ENCODE measurements around the gene CASP1. TPM values are rescaled to one million over a fixed set of nuclear protein-coding genes. Genes with fewer than 3 reads are reported as not detected.

CASP1 gene
- total RNA-seq, 1 experiment from 2014 or later = 4.7 TPM

DNA sequence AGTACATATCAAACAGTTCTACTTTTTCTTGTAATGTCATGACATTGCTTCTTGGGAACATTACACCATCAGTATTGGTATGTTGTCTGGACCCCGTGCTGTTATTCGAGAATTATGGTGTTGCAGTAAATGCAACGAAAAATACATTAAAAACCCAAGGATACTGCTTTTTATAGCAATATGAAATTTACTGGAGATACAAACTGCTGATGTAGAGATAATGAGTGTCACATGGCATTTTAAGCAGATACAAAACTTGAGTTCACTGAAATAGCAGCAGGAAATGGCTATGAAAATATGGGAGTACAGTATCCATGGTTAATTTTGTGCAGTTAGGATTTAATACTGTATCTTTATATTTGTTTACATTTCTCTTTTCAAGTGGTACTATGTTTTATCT, 17.5 kb upstream of the CASP1 start:
- no peaks in the 10 kb centered on the region for H3K79me2 ChIP-seq (ENCODE audit: low read depth)
- no peaks in the 10 kb centered on the region for H3K36me3 ChIP-seq (ENCODE audit: low read depth)
- no peak overlapping the region for H3K27ac ChIP-seq
- H3K4me3 ChIP-seq = no peak overlapping the region
- no TSS peak for BruUV-seq (replicated peaks)
- H3K9me2 ChIP-seq (ENCODE audit: insufficient read depth) = no peaks in the 10 kb centered on the region
- H3K4me2 ChIP-seq = no peak overlapping the region
- peaks cover 1% of the 10 kb centered on the region for H3F3A ChIP-seq (ENCODE audit: insufficient read depth, low read depth)
- H3K9me3 ChIP-seq (ENCODE audit: insufficient read depth, low read depth) = peaks cover 8% of the 10 kb centered on the region; the same call in 1 of the 2 replicates
- peaks cover 8% of the 10 kb centered on the region for H3K4me1 ChIP-seq (replicated peaks; ENCODE audit: insufficient read depth)
- no peak for DNase-seq
- no peak for TF ChIP-seq EZH2 (IDR thresholded peaks at IDR 0.05; ENCODE audit: low read depth)
- TF ChIP-seq, protein P1, sequence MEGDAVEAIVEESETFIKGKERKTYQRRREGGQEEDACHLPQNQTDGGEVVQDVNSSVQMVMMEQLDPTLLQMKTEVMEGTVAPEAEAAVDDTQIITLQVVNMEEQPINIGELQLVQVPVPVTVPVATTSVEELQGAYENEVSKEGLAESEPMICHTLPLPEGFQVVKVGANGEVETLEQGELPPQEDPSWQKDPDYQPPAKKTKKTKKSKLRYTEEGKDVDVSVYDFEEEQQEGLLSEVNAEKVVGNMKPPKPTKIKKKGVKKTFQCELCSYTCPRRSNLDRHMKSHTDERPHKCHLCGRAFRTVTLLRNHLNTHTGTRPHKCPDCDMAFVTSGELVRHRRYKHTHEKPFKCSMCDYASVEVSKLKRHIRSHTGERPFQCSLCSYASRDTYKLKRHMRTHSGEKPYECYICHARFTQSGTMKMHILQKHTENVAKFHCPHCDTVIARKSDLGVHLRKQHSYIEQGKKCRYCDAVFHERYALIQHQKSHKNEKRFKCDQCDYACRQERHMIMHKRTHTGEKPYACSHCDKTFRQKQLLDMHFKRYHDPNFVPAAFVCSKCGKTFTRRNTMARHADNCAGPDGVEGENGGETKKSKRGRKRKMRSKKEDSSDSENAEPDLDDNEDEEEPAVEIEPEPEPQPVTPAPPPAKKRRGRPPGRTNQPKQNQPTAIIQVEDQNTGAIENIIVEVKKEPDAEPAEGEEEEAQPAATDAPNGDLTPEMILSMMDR (conservative IDR thresholded peaks at IDR 0.05) = no peak
- H3K27me3 ChIP-seq (ENCODE audit: insufficient read depth, low read depth) = no peaks in the 10 kb centered on the region
- intact Hi-C loops (cut with micrococcal nuclease; ENCODE audit: unreplicated experiment) = no loop called here
- ChIA-PET CTCF (no interaction called here), POLR2A (ENCODE audit: unreplicated experiment) (no interaction called here)
- no peaks in the 10 kb centered on the region for H4K20me1 ChIP-seq (ENCODE audit: insufficient read depth)
- H2AFZ ChIP-seq = no peak overlapping the region

DNA sequence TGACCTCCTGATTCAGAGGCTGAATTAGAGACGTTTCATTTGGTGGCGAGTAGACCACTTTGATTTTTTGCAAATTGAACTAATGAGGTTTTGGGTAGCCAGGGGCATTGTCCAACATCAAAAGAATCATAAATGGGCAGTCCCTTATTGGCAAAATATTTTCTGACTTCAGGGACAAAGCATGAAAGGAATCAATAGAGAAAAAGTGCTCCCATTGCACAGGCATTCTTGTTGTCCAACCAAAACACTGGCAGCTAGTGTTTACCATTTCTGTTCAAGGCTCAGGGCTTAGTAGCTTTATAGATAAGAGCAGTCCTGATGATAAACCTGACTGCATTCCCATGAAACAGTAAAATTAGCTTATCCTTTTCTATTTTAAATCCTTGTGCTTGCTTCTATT, 16.6 kb upstream of the CASP1 start:
- H3K9me2 ChIP-seq (ENCODE audit: insufficient read depth) = no peaks in the 10 kb centered on the region
- no peak overlapping the region; the same call in 1 of the 2 replicates for H2AFZ ChIP-seq
- H3K27ac ChIP-seq = no peak overlapping the region
- no peaks in the 10 kb centered on the region for H4K20me1 ChIP-seq (ENCODE audit: insufficient read depth)
- intact Hi-C loops (cut with micrococcal nuclease; ENCODE audit: unreplicated experiment) = no loop called here
- DNase-seq = no peak
- no peaks in the 10 kb centered on the region for H3K79me2 ChIP-seq (ENCODE audit: low read depth)
- peaks cover 10% of the 10 kb centered on the region for H3F3A ChIP-seq (ENCODE audit: insufficient read depth, low read depth)
- ChIA-PET CTCF (no interaction called here), POLR2A (ENCODE audit: unreplicated experiment) (no interaction called here)
- peaks cover 17% of the 10 kb centered on the region for H3K4me1 ChIP-seq (replicated peaks; ENCODE audit: insufficient read depth)
- BruUV-seq (replicated peaks) = no TSS peak
- H3K4me3 ChIP-seq = no peak overlapping the region
- H3K9me3 ChIP-seq (ENCODE audit: insufficient read depth, low read depth) = peaks cover 8% of the 10 kb centered on the region; the same call in 1 of the 2 replicates
- no peak overlapping the region for H3K4me2 ChIP-seq
- H3K27me3 ChIP-seq (ENCODE audit: insufficient read depth, low read depth) = no peaks in the 10 kb centered on the region
- H3K36me3 ChIP-seq (ENCODE audit: low read depth) = no peaks in the 10 kb centered on the region
- no peak for TF ChIP-seq EZH2 (IDR thresholded peaks at IDR 0.05; ENCODE audit: low read depth)
- TF ChIP-seq, protein P1 (conservative IDR thresholded peaks at IDR 0.05) = no peak

DNA sequence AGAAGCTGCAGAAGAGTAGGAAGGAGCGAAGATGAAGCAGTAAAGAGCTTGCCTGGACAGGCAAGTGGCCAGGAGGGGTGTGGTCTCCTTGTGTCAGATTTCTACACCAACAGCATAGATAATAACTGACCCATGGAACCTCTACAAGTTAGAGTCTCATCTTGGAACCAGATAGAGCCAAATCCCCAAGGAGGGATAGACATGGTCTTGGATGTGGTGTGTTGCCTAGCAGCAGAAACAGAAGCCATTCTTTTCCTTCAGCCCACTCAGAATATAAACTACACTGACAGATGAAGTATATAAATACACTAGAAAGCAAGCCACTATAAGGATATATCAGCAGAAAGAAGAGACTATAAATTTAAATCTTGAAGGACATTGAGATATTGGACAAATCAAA, 14.5 kb upstream of the CASP1 start:
- no TSS peak for BruUV-seq (replicated peaks)
- POLR2A ChIA-PET (ENCODE audit: unreplicated experiment) = no interaction called here
- Histone ChIP-seq H3K9me2 (ENCODE audit: insufficient read depth) (no peaks in the 10 kb centered on the region), H3K4me3 (no peak overlapping the region), H3K27ac (no peak overlapping the region), H3K4me1 (replicated peaks; ENCODE audit: insufficient read depth) (peaks cover 20% of the 10 kb centered on the region), H3K36me3 (ENCODE audit: low read depth) (no peaks in the 10 kb centered on the region), H4K20me1 (ENCODE audit: insufficient read depth) (no peaks in the 10 kb centered on the region), H3K4me2 (no peak overlapping the region), H3K79me2 (ENCODE audit: low read depth) (no peaks in the 10 kb centered on the region), H3K27me3 (ENCODE audit: insufficient read depth, low read depth) (no peaks in the 10 kb centered on the region), H3F3A (ENCODE audit: insufficient read depth, low read depth) (peaks cover 14% of the 10 kb centered on the region), H2AFZ (no peak overlapping the region), H3K9me3 (ENCODE audit: insufficient read depth, low read depth) (peaks cover 8% of the 10 kb centered on the region; the same call in 1 of the 2 replicates)
- no peak for DNase-seq
- intact Hi-C loops (cut with micrococcal nuclease; ENCODE audit: unreplicated experiment) = no loop called here
- CTCF ChIA-PET = no interaction called here
- TF ChIP-seq, protein P1 (conservative IDR thresholded peaks at IDR 0.05) = no peak
- TF ChIP-seq EZH2 (IDR thresholded peaks at IDR 0.05; ENCODE audit: low read depth) = no peak

All from PC-9 (cell line).